Mesendoderm (in vitro differentiated cells): ENCODE data around the gene LCE1C. TPM values are rescaled to one million over a fixed set of nuclear protein-coding genes. Genes with fewer than 3 reads are reported as not detected.

Source experiments
- DNase-seq: peaks from one replicate; pipeline ENCODE4 v3.0.0; 2013
- H2AK5ac ChIP-seq: 2 replicates; pipeline ENCODE4 v1.6.1; 2013; ENCODE audit warnings: low read length, inconsistent platforms
- H2BK120ac ChIP-seq: 2 replicates; pipeline ENCODE4 v1.6.1; 2013; ENCODE audit warnings: low read depth, mild to moderate bottlenecking, low read length, moderate library complexity, mixed read lengths
- H2BK15ac ChIP-seq: replicated peaks from 2 replicates; pipeline ENCODE4 v1.6.1; 2013; ENCODE audit warnings: low read depth, mild to moderate bottlenecking, moderate library complexity
- H2BK5ac ChIP-seq: 2 replicates; pipeline ENCODE4 v1.6.1; 2013; ENCODE audit warnings: low read length, inconsistent platforms
- H3K18ac ChIP-seq: 2 replicates; pipeline ENCODE4 v1.6.1; 2013; ENCODE audit warnings: mild to moderate bottlenecking, low read length, mixed read lengths
- H3K23ac ChIP-seq: one replicate; pipeline ENCODE4 v1.6.1; 2013; ENCODE audit warnings: low read length
- H3K27ac ChIP-seq: 2 replicates; pipeline ENCODE4 v1.5.1; 2013; ENCODE audit warnings: low read depth, mild to moderate bottlenecking, inconsistent platforms, low read length, moderate library complexity
- H3K27me3 ChIP-seq: 2 replicates; pipeline ENCODE4 v1.6.1; 2013; ENCODE audit warnings: low read length, control low read depth, mild to moderate bottlenecking, inconsistent platforms; ENCODE audit not compliant: insufficient read depth, poor library complexity
- H3K36me3 ChIP-seq: 2 replicates; pipeline ENCODE4 v1.6.1; 2013; ENCODE audit warnings: low read length, inconsistent platforms; ENCODE audit not compliant: control insufficient read depth, insufficient read depth
- H3K4ac ChIP-seq: one replicate; pipeline ENCODE4 v1.6.1; 2013; ENCODE audit warnings: low read depth, mild to moderate bottlenecking, low read length, moderate library complexity
- H3K4me1 ChIP-seq: 2 replicates; pipeline ENCODE4 v1.6.1; 2013; ENCODE audit warnings: low read depth, low read length, inconsistent platforms; ENCODE audit not compliant: control insufficient read depth
- H3K4me2 ChIP-seq: 2 replicates; pipeline ENCODE4 v1.6.1; 2013; ENCODE audit warnings: low read length
- H3K4me3 ChIP-seq: 2 replicates; pipeline ENCODE4 v1.5.1; 2013; ENCODE audit warnings: mild to moderate bottlenecking, low read length
- H3K56ac ChIP-seq: one replicate; pipeline ENCODE4 v1.6.1; 2013; ENCODE audit warnings: low read length
- H3K79me1 ChIP-seq: 2 replicates; pipeline ENCODE4 v1.6.1; 2013; ENCODE audit warnings: low read length, inconsistent platforms
- H3K79me2 ChIP-seq: 2 replicates; pipeline ENCODE4 v1.6.1; 2013; ENCODE audit warnings: mild to moderate bottlenecking, low read length; ENCODE audit not compliant: control insufficient read depth, insufficient read depth
- H3K9ac ChIP-seq: 2 replicates; pipeline ENCODE4 v1.6.1; 2013; ENCODE audit warnings: low read length, inconsistent platforms
- H4K5ac ChIP-seq: one replicate; pipeline ENCODE4 v1.6.1; 2013; ENCODE audit warnings: low read length
- H4K8ac ChIP-seq: one replicate; pipeline ENCODE4 v1.6.1; 2013; ENCODE audit warnings: low read depth, mild to moderate bottlenecking, control low read depth, low read length, moderate library complexity
- WGBS: extraction: QIAGEN DNeasy Blood & Tissue Kit; methylation state at CpG from one replicate; pipeline ENCODE4 v1.1.7; 2013; ENCODE audit warnings: low lambda C conversion rate, missing lambda C conversion rate; ENCODE audit not compliant: insufficient coverage; ENCODE audit errors: extremely low coverage; 5-methylcytosine and 5-hydroxymethylcytosine counted together
- polyA plus RNA-seq, 2 experiments: library from polyadenylated mRNA; stranded (reverse); fragments of 200-250 nt; gene quantifications; one replicate each; pipeline ENCODE4 v1.2.3, GENCODE V29; 2013

Gene LCE1C, protein sequence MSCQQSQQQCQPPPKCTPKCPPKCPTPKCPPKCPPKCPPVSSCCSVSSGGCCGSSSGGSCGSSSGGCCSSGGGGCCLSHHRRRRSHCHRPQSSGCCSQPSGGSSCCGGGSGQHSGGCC
- not detected for polyA plus RNA-seq (2013, experiment 1 of 2)
- not detected for polyA plus RNA-seq (2013, experiment 2 of 2)

GRCh38 chr1:152806576-152806975, at the start of gene LCE1C:
Gene LCE1C (minus strand): TSS chr1:152806651. CDS start chr1:152805478, 1,173 bp downstream.
- H3K4me2 ChIP-seq: no peak within 1 kb of the TSS
- no peak within 1 kb of the TSS for H3K23ac ChIP-seq
- no peaks in the 10 kb centered on the region for H3K79me2 ChIP-seq
- no peak within 1 kb of the TSS for H3K4ac ChIP-seq
- H3K79me1 ChIP-seq: no peaks in the 10 kb centered on the region
- H3K27ac ChIP-seq: no peak within 1 kb of the TSS
- no peak within 1 kb of the TSS for H2BK5ac ChIP-seq
- no peaks in the 10 kb centered on the region for H3K4me1 ChIP-seq
- no peak within 1 kb of the TSS for H2AK5ac ChIP-seq
- no CpG with 5 or more reads among the region's 3 CpGs for WGBS
- H4K8ac ChIP-seq: no peak within 1 kb of the TSS
- no peak within 1 kb of the TSS for H3K4me3 ChIP-seq
- no peak within 1 kb of the TSS for H3K56ac ChIP-seq
- no peak for DNase-seq
- no peak within 1 kb of the TSS for H3K9ac ChIP-seq
- no peaks in the 10 kb centered on the region for H3K27me3 ChIP-seq
- H2BK120ac ChIP-seq: no peak within 1 kb of the TSS
- no peak within 1 kb of the TSS for H4K5ac ChIP-seq
- H3K18ac ChIP-seq: no peak within 1 kb of the TSS
- H2BK15ac ChIP-seq: no peak within 1 kb of the TSS
- H3K36me3 ChIP-seq: no peaks in the 10 kb centered on the region

DNA sequence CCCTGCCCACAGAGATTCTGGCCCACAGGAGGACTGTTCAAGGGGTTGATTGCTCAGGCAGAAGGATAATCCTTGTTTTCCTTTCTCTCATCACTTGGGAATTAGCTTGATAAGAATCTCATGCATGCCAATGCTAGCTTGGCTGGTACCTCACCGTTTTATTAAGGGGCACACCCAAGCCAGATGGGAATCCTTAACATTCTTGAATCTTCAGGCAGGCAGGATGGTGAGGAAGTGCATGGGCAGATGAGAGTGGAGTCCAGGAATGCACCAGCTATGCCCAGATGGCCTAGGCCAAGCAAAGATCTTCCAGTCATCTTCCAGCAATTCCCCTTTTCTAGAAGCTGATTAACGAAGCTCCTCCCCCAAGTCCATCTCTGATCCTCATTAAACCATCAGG, 49.2 kb upstream of the LCE1C start:
- Histone ChIP-seq H3K18ac (no peak overlapping the region), H3K27ac (no peak overlapping the region), H3K4me2 (no peak overlapping the region), H3K79me2 (no peaks in the 10 kb centered on the region), H4K8ac (no peak overlapping the region), H3K4ac (no peak overlapping the region), H3K4me3 (no peak overlapping the region), H3K27me3 (no peaks in the 10 kb centered on the region), H3K56ac (no peak overlapping the region), H2BK120ac (no peak overlapping the region), H3K23ac (no peak overlapping the region), H4K5ac (no peak overlapping the region), H2AK5ac (no peak overlapping the region), H3K4me1 (no peaks in the 10 kb centered on the region), H3K36me3 (no peaks in the 10 kb centered on the region), H2BK5ac (no peak overlapping the region), H2BK15ac (no peak overlapping the region), H3K9ac (no peak overlapping the region), H3K79me1 (no peaks in the 10 kb centered on the region)
- WGBS: no CpG with 5 or more reads among the region's 2 CpGs
- no peak for DNase-seq

- Histone ChIP-seq H3K79me1 (no peaks in the 10 kb centered on the region), H3K4ac (no peak within 1 kb of the TSS), H3K23ac (no peak within 1 kb of the TSS), H2BK5ac (no peak within 1 kb of the TSS), H3K4me1 (no peaks in the 10 kb centered on the region), H3K9ac (no peak within 1 kb of the TSS), H3K4me3 (no peak within 1 kb of the TSS), H3K27me3 (no peaks in the 10 kb centered on the region), H3K36me3 (no peaks in the 10 kb centered on the region), H3K56ac (no peak within 1 kb of the TSS), H3K4me2 (no peak within 1 kb of the TSS), H3K27ac (no peak within 1 kb of the TSS), H3K79me2 (no peaks in the 10 kb centered on the region), H3K18ac (no peak within 1 kb of the TSS), H2BK15ac (no peak within 1 kb of the TSS), H2AK5ac (no peak within 1 kb of the TSS), H4K8ac (no peak within 1 kb of the TSS), H2BK120ac (no peak within 1 kb of the TSS), H4K5ac (no peak within 1 kb of the TSS)
- no CpG with 5 or more reads among the region's 3 CpGs for WGBS
- no peak for DNase-seq
These were observed 36.1 kb upstream of the LCE1C start, which contains the start of gene LCE6A for GRCh38 chr1:152842556-152842955. Gene LCE6A (plus strand): TSS chr1:152842856. CDS start chr1:152843521, 665 bp downstream.

DNA sequence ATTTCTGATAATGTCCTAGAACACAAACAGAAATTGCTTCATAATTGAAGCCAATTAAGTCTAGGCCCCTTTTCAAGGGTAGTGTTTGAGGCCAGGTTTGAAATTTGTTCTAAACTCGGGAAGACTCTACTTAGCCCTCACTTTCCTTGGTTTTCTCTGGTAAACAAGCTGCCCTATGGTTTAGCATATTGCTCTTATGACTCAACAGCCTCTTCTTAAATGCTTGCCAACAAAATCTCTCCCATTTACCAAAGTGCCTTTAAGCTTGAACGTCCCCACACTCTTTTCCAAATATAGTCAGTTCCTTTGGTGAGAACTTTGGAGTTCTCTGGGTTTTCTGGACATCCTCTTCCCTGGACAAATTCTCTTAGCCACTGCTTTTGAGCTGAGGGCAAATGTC, 30.4 kb upstream of the LCE1C start:
- H3K56ac ChIP-seq: no peak overlapping the region
- H2BK15ac ChIP-seq: no peak overlapping the region
- no peak overlapping the region for H4K5ac ChIP-seq
- no peak overlapping the region for H3K4ac ChIP-seq
- H2BK120ac ChIP-seq: no peak overlapping the region
- H3K4me3 ChIP-seq: no peak overlapping the region
- no peak overlapping the region for H3K9ac ChIP-seq
- H3K36me3 ChIP-seq: no peaks in the 10 kb centered on the region
- H3K79me1 ChIP-seq: no peaks in the 10 kb centered on the region
- no peak overlapping the region for H2AK5ac ChIP-seq
- no peak overlapping the region for H3K18ac ChIP-seq
- no peak overlapping the region for H2BK5ac ChIP-seq
- WGBS: no CpG with 5 or more reads among the region's 2 CpGs
- no peak overlapping the region for H3K27ac ChIP-seq
- no peak overlapping the region for H4K8ac ChIP-seq
- no peaks in the 10 kb centered on the region for H3K79me2 ChIP-seq
- H3K4me1 ChIP-seq: no peaks in the 10 kb centered on the region
- no peak for DNase-seq
- no peaks in the 10 kb centered on the region for H3K27me3 ChIP-seq
- H3K23ac ChIP-seq: no peak overlapping the region
- H3K4me2 ChIP-seq: no peak overlapping the region

DNA sequence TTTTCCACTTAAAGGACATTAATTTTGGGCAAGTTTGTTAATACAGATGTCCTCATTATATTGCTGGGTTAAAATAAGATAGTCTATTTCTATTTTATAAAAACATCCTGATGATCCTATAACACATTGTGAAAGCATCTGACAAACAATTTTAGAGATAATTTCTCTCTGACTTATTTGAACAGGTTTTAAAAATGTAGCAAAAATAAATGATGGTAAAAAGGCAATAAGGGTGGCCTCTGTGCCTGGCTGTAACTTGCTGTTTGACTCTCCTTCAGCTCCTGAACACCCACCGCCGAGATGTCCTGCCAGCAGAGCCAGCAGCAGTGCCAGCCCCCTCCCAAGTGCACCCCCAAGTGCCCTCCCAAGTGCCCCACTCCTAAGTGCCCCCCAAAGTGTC, 20.7 kb upstream of the LCE1C start, which contains the start of gene LCE1A:
Gene LCE1A (plus strand): TSS at position 301 of the 400 bp plus-strand sequence. CDS start 0 bp downstream, at position 301.
- Histone ChIP-seq H3K18ac (no peak within 1 kb of the TSS), H3K79me2 (no peaks in the 10 kb centered on the region), H3K4me1 (no peaks in the 10 kb centered on the region), H3K27me3 (no peaks in the 10 kb centered on the region), H3K36me3 (no peaks in the 10 kb centered on the region), H3K23ac (no peak within 1 kb of the TSS), H2AK5ac (no peak within 1 kb of the TSS), H4K5ac (no peak within 1 kb of the TSS), H2BK5ac (no peak within 1 kb of the TSS), H3K9ac (no peak within 1 kb of the TSS), H4K8ac (no peak within 1 kb of the TSS), H3K4me2 (no peak within 1 kb of the TSS), H2BK120ac (no peak within 1 kb of the TSS), H3K79me1 (no peaks in the 10 kb centered on the region), H3K56ac (no peak within 1 kb of the TSS), H3K27ac (no peak within 1 kb of the TSS), H3K4me3 (no peak within 1 kb of the TSS), H2BK15ac (no peak within 1 kb of the TSS), H3K4ac (no peak within 1 kb of the TSS)
- no peak for DNase-seq
- WGBS: no CpG with 5 or more reads among the region's 2 CpGs

GRCh38 chr1:152824964-152825363, 18.5 kb upstream of the LCE1C start:
- no peaks in the 10 kb centered on the region for H3K79me2 ChIP-seq
- no peak overlapping the region for H2BK5ac ChIP-seq
- H3K4ac ChIP-seq: no peak overlapping the region
- H3K18ac ChIP-seq: no peak overlapping the region
- H3K4me3 ChIP-seq: no peak overlapping the region
- no peaks in the 10 kb centered on the region for H3K79me1 ChIP-seq
- no peak overlapping the region for H4K8ac ChIP-seq
- no peak overlapping the region for H3K56ac ChIP-seq
- no peaks in the 10 kb centered on the region for H3K36me3 ChIP-seq
- DNase-seq: no peak
- no peak overlapping the region for H3K27ac ChIP-seq
- no peak overlapping the region for H2BK120ac ChIP-seq
- no peak overlapping the region for H2AK5ac ChIP-seq
- H3K9ac ChIP-seq: no peak overlapping the region
- no peaks in the 10 kb centered on the region for H3K27me3 ChIP-seq
- no peak overlapping the region for H3K23ac ChIP-seq
- H4K5ac ChIP-seq: no peak overlapping the region
- no peak overlapping the region for H3K4me2 ChIP-seq
- H2BK15ac ChIP-seq: no peak overlapping the region
- no peaks in the 10 kb centered on the region for H3K4me1 ChIP-seq
